Neural progenitor cell (in vitro differentiated cells): Measurements from ENCODE around the gene NLRP9. TPM values are rescaled to one million over a fixed set of nuclear protein-coding genes. Genes with fewer than 3 reads are reported as not detected.

ENCODE experiments used
- DNase-seq: peaks from one replicate; pipeline ENCODE4 v3.0.0-alpha.2; 2016; ENCODE audit warnings: low spot score
- H2AFZ ChIP-seq: fragments of 200-600 bp; sonication (generic); replicated peaks from 2 replicates; pipeline ENCODE4 v1.6.1; 2016; ENCODE audit warnings: antibody characterized with exemption
- H3F3A ChIP-seq: fragments of 200-600 bp; sonication (generic); 2 replicates; pipeline ENCODE4 v1.6.1; 2016; ENCODE audit warnings: antibody characterized with exemption, low read depth
- H3K27ac ChIP-seq: fragments of 200-600 bp; sonication (generic); 2 replicates; pipeline ENCODE4 v1.5.1; 2016; ENCODE audit warnings: mild to moderate bottlenecking
- H3K27me3 ChIP-seq: fragments of 200-600 bp; sonication (generic); 2 replicates; pipeline ENCODE4 v1.6.1; 2016; ENCODE audit warnings: mild to moderate bottlenecking, moderate library complexity
- H3K36me3 ChIP-seq: fragments of 200-600 bp; sonication (generic); 2 replicates; pipeline ENCODE4 v1.5.1; 2016
- H3K4me1 ChIP-seq: fragments of 200-600 bp; sonication (generic); 2 replicates; pipeline ENCODE4 v1.6.1; 2016; ENCODE audit warnings: mixed run types
- H3K4me2 ChIP-seq: fragments of 200-600 bp; sonication (generic); 2 replicates; pipeline ENCODE4 v1.6.1; 2016
- H3K4me3 ChIP-seq: fragments of 200-600 bp; sonication (generic); 2 replicates; pipeline ENCODE4 v1.5.1; 2016
- H3K79me2 ChIP-seq: fragments of 200-600 bp; sonication (generic); 2 replicates; pipeline ENCODE4 v1.6.1; 2016; ENCODE audit warnings: low read depth
- H3K9ac ChIP-seq: fragments of 200-600 bp; sonication (generic); 2 replicates; pipeline ENCODE4 v1.6.1; 2016
- H3K9me3 ChIP-seq: fragments of 200-600 bp; sonication (generic); 2 replicates; pipeline ENCODE4 v1.5.1; 2016; ENCODE audit warnings: low read depth
- H4K20me1 ChIP-seq: fragments of 200-600 bp; sonication (generic); 2 replicates; pipeline ENCODE4 v1.6.1; 2016; ENCODE audit warnings: low read depth
- H3K27ac Mint-ChIP-seq: 3 replicates; pipeline ENCODE4 v1.8.0; 2021; ENCODE audit warnings: mixed read lengths
- H3K27me3 Mint-ChIP-seq: 2 replicates; pipeline ENCODE4 v1.8.0; 2022; ENCODE audit warnings: low read depth, mild to moderate bottlenecking, inconsistent platforms, moderate library complexity, mixed read lengths; ENCODE audit not compliant: insufficient read depth
- H3K36me3 Mint-ChIP-seq: 3 replicates; pipeline ENCODE4 v1.8.0; 2021; ENCODE audit warnings: mixed read lengths
- H3K4me1 Mint-ChIP-seq: 3 replicates; pipeline ENCODE4 v1.8.0; 2021; ENCODE audit warnings: mixed read lengths
- H3K4me3 Mint-ChIP-seq: 3 replicates; pipeline ENCODE4 v1.8.0; 2021; ENCODE audit warnings: mild to moderate bottlenecking, moderate library complexity, mixed read lengths
- H3K9me3 Mint-ChIP-seq: 3 replicates; pipeline ENCODE4 v1.8.0; 2020; ENCODE audit warnings: mixed read lengths
- EZH2 ChIP-seq: fragments of 200-600 bp; sonication (generic); IDR thresholded peaks from 2 replicates; pipeline ENCODE4 v1.6.1; 2017; ENCODE audit warnings: antibody characterized with exemption, mild to moderate bottlenecking, moderate library complexity
- EZH2phosphoT487 ChIP-seq: fragments of 200-600 bp; sonication (generic); IDR thresholded peaks from 2 replicates; pipeline ENCODE4 v1.6.1; 2017; ENCODE audit warnings: antibody characterized with exemption
- total RNA-seq: library from RNA; depleted of rRNA; stranded (reverse); fragments of >200 nt; gene quantifications from 2 replicates; pipeline ENCODE4 v1.2.3, GENCODE V29; 2015; ENCODE audit warnings: low replicate concordance
- TF ChIP-seq, protein P1 (sequence below): fragments of 200-600 bp; sonication (generic); IDR thresholded peaks from 2 replicates; pipeline ENCODE4 v1.5.1; 2017; ENCODE audit warnings: antibody characterized with exemption, mild to moderate bottlenecking

Gene NLRP9
- total RNA-seq, 1 donor from 2014 or later, result not detected

DNA sequence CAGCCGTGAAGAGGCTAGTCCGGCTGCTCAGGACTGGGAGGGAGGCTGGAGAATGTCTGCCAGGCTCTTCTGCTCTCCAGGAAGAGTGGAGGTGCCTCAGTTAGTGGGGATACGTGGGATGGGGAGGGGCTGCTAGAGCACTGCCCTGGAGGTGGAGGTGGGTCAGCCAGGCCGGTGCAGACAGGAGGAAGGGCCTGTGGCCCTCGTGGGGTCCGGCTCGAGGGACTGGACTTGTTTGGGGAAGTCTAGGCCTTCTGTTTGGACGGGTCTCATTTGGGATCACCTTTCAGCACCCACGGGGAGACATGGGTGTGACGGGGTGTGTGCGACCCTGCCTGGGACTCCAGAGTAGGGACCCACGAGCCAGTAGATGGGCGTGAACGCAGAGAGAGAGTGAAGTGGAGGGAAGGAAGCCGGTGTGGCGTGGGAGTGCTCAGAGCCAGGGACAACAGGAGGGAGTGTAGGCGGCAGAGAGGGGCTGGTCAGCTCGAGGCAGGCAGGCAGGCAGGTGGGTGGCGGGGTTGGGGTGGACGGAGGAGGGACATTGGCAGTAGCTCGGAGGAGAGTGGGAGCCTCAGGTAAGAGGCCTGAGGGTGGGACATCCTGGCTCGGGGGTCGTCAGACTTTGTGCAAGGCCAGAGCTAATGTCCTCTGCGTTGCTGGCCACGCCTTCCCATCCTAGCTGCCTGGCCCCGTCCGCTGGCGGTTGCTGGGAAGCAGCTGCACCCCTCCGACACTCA lies 51.7 kb downstream of the NLRP9 start:
- no peaks in the 10 kb centered on the region for H3F3A ChIP-seq
- H3K36me3 ChIP-seq, result no peaks in the 10 kb centered on the region
- Mint-ChIP-seq H3K4me1 (no peaks in the 10 kb centered on the region), H3K27me3 (no peaks in the 10 kb centered on the region), H3K9me3 (no peaks in the 10 kb centered on the region), H3K36me3 (peaks cover 2% of the 10 kb centered on the region), H3K4me3 (no peak overlapping the region), H3K27ac (no peak overlapping the region)
- H3K4me3 ChIP-seq, result no peak overlapping the region
- H3K9ac ChIP-seq, result no peak overlapping the region
- H3K79me2 ChIP-seq, result peaks cover 13% of the 10 kb centered on the region
- H3K27me3 ChIP-seq, result no peaks in the 10 kb centered on the region
- TF ChIP-seq EZH2phosphoT487 (no peak), EZH2 (no peak)
- TF ChIP-seq, protein P1, sequence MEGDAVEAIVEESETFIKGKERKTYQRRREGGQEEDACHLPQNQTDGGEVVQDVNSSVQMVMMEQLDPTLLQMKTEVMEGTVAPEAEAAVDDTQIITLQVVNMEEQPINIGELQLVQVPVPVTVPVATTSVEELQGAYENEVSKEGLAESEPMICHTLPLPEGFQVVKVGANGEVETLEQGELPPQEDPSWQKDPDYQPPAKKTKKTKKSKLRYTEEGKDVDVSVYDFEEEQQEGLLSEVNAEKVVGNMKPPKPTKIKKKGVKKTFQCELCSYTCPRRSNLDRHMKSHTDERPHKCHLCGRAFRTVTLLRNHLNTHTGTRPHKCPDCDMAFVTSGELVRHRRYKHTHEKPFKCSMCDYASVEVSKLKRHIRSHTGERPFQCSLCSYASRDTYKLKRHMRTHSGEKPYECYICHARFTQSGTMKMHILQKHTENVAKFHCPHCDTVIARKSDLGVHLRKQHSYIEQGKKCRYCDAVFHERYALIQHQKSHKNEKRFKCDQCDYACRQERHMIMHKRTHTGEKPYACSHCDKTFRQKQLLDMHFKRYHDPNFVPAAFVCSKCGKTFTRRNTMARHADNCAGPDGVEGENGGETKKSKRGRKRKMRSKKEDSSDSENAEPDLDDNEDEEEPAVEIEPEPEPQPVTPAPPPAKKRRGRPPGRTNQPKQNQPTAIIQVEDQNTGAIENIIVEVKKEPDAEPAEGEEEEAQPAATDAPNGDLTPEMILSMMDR, result no peak
- no peak overlapping the region for H3K27ac ChIP-seq
- no peak overlapping the region for H2AFZ ChIP-seq
- DNase-seq, result no peak
- H3K9me3 ChIP-seq, result no peaks in the 10 kb centered on the region
- no peak overlapping the region for H3K4me2 ChIP-seq
- no peaks in the 10 kb centered on the region for H3K4me1 ChIP-seq
- H4K20me1 ChIP-seq, result peaks cover 15% of the 10 kb centered on the region

DNA sequence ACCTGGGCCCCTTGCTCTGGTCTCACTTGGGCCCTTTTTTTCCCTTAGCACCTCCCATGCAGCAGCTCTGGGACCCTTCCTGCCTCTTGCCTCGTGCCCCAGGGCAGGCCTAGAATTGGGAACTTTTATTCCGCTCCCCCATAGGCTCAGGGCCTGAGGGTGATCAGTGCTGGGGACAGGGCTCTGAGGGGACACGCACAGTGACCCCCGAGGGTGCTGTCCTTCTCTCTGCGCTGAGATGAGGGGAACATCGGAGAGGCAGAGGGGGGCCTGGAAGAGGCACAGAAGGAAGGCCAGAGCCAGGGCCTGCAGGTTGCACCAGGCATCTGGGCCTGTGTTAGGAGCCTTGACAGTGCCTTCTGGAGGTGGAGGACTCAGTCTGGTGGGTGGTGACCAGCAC lies 52.4 kb downstream of the NLRP9 start:
- Mint-ChIP-seq H3K27ac (no peak overlapping the region), H3K4me3 (no peak overlapping the region), H3K9me3 (no peaks in the 10 kb centered on the region), H3K36me3 (peaks cover 2% of the 10 kb centered on the region), H3K27me3 (no peaks in the 10 kb centered on the region), H3K4me1 (no peaks in the 10 kb centered on the region)
- H4K20me1 ChIP-seq, result peaks cover 15% of the 10 kb centered on the region
- peaks cover 13% of the 10 kb centered on the region for H3K79me2 ChIP-seq
- no peak overlapping the region for H2AFZ ChIP-seq
- TF ChIP-seq EZH2, result no peak
- TF ChIP-seq EZH2phosphoT487, result no peak
- TF ChIP-seq, protein P1, result no peak
- H3K27me3 ChIP-seq, result no peaks in the 10 kb centered on the region
- no peaks in the 10 kb centered on the region for H3K9me3 ChIP-seq
- DNase-seq, result no peak
- H3K4me2 ChIP-seq, result no peak overlapping the region
- no peaks in the 10 kb centered on the region for H3K4me1 ChIP-seq
- no peaks in the 10 kb centered on the region for H3K36me3 ChIP-seq
- H3K4me3 ChIP-seq, result no peak overlapping the region
- H3F3A ChIP-seq, result no peaks in the 10 kb centered on the region
- no peak overlapping the region for H3K27ac ChIP-seq
- no peak overlapping the region for H3K9ac ChIP-seq

DNA sequence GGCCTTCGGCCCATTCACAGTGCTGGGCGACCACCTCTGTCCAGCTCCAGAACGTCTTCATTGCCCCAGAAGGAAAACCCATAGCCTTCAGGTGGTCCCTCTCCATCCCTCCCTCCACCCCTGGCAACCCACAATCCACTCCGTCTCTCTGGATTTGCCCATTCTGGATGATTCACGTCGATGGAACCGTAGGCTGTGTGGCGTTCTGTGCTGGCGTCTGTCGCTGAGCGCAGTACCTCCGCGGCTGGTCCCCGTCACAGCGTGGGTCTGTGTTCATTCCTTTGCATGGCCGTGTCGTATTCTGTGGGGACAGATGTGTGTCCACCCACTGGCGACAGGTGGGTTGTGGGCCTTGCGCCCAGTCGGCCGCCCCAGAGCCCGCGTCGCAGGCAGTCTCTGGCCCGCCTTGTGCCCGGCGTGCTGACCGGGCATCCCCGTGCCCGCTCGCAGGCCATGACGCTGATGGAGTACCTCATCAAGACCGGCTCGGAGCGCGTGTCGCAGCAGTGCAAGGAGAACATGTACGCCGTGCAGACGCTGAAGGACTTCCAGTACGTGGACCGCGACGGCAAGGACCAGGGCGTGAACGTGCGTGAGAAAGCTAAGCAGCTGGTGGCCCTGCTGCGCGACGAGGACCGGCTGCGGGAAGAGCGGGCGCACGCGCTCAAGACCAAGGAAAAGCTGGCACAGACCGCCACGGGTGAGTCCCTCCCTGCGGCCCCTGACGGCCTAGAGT lies 53.1 kb downstream of the NLRP9 start:
- Histone ChIP-seq H2AFZ (no peak overlapping the region), H3K9me3 (no peaks in the 10 kb centered on the region), H3K27ac (no peak overlapping the region), H3K79me2 (peaks cover 13% of the 10 kb centered on the region), H3F3A (no peaks in the 10 kb centered on the region), H4K20me1 (peaks cover 15% of the 10 kb centered on the region), H3K36me3 (no peaks in the 10 kb centered on the region), H3K4me3 (no peak overlapping the region), H3K9ac (no peak overlapping the region), H3K4me2 (no peak overlapping the region), H3K4me1 (no peaks in the 10 kb centered on the region), H3K27me3 (no peaks in the 10 kb centered on the region)
- Mint-ChIP-seq H3K27ac (no peak overlapping the region), H3K9me3 (no peaks in the 10 kb centered on the region), H3K27me3 (no peaks in the 10 kb centered on the region), H3K4me3 (no peak overlapping the region), H3K4me1 (no peaks in the 10 kb centered on the region), H3K36me3 (peaks cover 2% of the 10 kb centered on the region)
- DNase-seq, result no peak
- TF ChIP-seq EZH2, result no peak
- no peak for TF ChIP-seq EZH2phosphoT487
- TF ChIP-seq, protein P1, result no peak
